ENCODE data around the gene SH3BP5. TPM values are rescaled to one million over a fixed set of nuclear protein-coding genes. Genes with fewer than 3 reads are reported as not detected.

The SH3BP5 gene
- total RNA-seq, 2 experiments from 2014 or later, result 15.1 to 31.3 TPM

DNA sequence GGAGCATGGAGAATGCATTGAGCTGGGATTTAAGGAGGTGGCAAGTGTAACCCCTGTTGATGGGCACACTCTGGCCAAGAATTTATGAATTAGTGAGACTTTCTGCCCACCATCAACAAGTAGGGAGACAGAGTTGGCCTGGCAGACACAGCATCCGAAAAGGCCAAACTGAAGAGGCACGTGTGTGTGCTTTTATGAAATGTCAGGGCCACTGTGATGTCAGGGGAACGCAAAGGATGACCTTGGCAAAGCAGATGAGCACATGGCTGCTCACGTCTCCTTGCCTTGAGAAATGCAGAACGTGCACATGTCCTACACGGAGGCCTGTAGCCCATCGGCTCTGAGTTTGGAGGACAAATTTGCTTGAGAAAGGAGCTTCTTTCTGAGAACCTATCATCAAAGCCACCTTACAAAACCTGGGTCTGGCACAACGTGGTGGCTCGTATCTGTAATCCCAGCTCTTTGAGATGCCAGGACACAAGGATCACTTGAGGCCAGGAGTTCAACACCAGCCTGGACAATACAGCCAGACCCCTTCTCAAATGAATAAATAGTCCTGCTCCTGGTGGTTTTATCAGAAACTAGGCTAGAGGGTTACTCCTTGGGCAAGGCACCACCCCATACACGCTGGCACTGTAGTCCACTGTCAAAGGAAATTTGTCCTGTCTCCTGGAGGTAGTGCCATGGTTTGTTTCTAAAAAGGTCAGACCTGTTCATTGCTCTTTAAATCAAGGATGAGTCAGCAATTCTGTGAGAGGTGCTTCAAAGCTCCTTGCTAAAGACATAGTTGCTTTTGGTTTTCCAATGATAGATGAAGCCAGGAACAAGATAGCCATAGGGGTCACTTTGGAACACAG, 941 bp upstream of the SH3BP5 start:
- Histone ChIP-seq H3K79me2 (ENCODE audit: insufficient read depth, low read depth, low read length) (peaks cover 21% of the 10 kb centered on the region; the same call in 1 of the 2 replicates), H3K4me1 (ENCODE audit: insufficient read depth, low read length, poor library complexity, severe bottlenecking) (peaks cover 42% of the 10 kb centered on the region), H3K9me3 (ENCODE audit: low read length) (no peaks in the 10 kb centered on the region), H3K4me3 (ENCODE audit: low read depth, low read length, poor library complexity, severe bottlenecking) (peak overlapping the region; percentile 88), H3K4me2 (ENCODE audit: low read length) (peak overlapping the region; percentile 83), H3K36me3 (ENCODE audit: insufficient read depth, low read length) (peaks cover 20% of the 10 kb centered on the region; the same call in 1 of the 2 replicates), H3K9me2 (ENCODE audit: insufficient read depth, low read length) (no peaks in the 10 kb centered on the region), H4K20me1 (ENCODE audit: insufficient read depth, low read length) (no peaks in the 10 kb centered on the region), H2AFZ (ENCODE audit: low read length) (peak overlapping the region; percentile 95), H3K27ac (ENCODE audit: low read depth, low read length, poor library complexity, severe bottlenecking) (no peak overlapping the region)
- ChIA-PET CTCF (ENCODE audit: unreplicated experiment) (interaction anchor here (0.7 to 1.2 kb wide), 8 partner anchors 11 to 109 kb away, joined by 3 to 10 read pairs (median 4); no protein-coding TSS in a partner anchor), POLR2A (interaction anchor here (0.6 to 3.9 kb wide), 11 partner anchors 9 to 65 kb away, joined by 3 to 30 read pairs (median 4); no protein-coding TSS in a partner anchor)
- BruUV-seq (replicated peaks), result no TSS peak
- intact Hi-C loops (cut with micrococcal nuclease; ENCODE audit: unreplicated experiment), result no loop called here
- no peak for DNase-seq (ENCODE audit: low spot score)
- TF ChIP-seq EZH2phosphoT487 (IDR thresholded peaks at IDR 0.05; ENCODE audit: borderline replicate concordance, low read depth, low read length), result no peak

DNA sequence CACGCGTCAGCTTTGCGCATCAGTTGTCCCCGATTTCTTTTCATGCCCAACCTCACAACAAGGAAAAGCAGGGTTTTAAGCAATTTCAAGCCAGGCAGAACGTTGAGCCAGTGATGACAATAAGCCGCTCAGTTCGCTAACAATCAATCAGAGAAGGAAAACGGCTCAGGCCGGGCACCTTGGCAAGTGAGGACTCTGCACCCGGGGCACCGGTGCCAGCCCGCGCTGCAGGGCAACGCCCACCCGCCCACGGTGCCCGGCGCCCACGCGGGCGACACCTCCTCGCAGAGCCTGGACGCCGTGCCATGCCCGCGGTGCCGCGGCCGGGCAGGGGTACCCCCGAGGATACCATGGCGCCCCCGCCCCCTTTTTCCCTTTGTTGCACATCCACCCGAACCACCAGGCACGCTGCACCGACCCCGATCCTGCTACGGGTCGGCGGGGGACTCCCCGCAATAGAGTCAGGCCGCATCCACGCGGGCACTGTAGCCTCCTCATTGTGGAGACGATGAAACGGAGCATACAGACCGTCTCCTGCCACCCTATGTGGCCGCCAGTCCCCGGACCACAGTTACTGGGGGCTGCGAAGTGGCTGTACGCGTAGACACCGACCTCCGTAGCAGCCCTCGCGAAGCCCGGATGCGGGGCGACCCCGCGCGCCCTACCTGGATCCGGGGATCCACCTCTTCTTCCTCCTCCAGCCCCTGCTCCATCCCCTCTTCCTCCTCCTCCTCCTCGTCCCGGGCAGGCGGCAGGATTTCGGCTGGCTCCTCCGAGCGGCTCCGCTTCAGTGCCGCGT, 581 bp downstream of the SH3BP5 start:
- BruUV-seq (replicated peaks), result no TSS peak
- H3K4me1 ChIP-seq (ENCODE audit: insufficient read depth, low read length, poor library complexity, severe bottlenecking), result peaks cover 53% of the 10 kb centered on the region
- peak overlapping the region; percentile 95 for H2AFZ ChIP-seq (ENCODE audit: low read length)
- peak overlapping the region; percentile 83 for H3K4me2 ChIP-seq (ENCODE audit: low read length)
- no peaks in the 10 kb centered on the region for H3K9me2 ChIP-seq (ENCODE audit: insufficient read depth, low read length)
- peaks cover 28% of the 10 kb centered on the region; the same call in 1 of the 2 replicates for H3K36me3 ChIP-seq (ENCODE audit: insufficient read depth, low read length)
- peak overlapping the region; percentile 88 for H3K4me3 ChIP-seq (ENCODE audit: low read depth, low read length, poor library complexity, severe bottlenecking)
- intact Hi-C loops (cut with micrococcal nuclease; ENCODE audit: unreplicated experiment), result loop anchor here (1.0 to 2.0 kb wide), 6 partner anchors 13 to 130 kb away; no protein-coding TSS in a partner anchor
- no peaks in the 10 kb centered on the region for H4K20me1 ChIP-seq (ENCODE audit: insufficient read depth, low read length)
- ChIA-PET CTCF (ENCODE audit: unreplicated experiment) (interaction anchor here (0.8 to 1.7 kb wide), 7 partner anchors 12 to 73 kb away, joined by 3 to 5 read pairs (median 3); no protein-coding TSS in a partner anchor), POLR2A (interaction anchor here (1.0 to 3.9 kb wide), 8 partner anchors 11 to 52 kb away, joined by 3 to 30 read pairs (median 8); no protein-coding TSS in a partner anchor)
- H3K79me2 ChIP-seq (ENCODE audit: insufficient read depth, low read depth, low read length), result peaks cover 21% of the 10 kb centered on the region; the same call in 1 of the 2 replicates
- TF ChIP-seq CTCF (conservative IDR thresholded peaks at IDR 0.05; ENCODE audit: low read length) (no peak), EZH2phosphoT487 (IDR thresholded peaks at IDR 0.05; ENCODE audit: borderline replicate concordance, low read depth, low read length) (no peak)
- DNase-seq (ENCODE audit: low spot score), result peak; percentile 52
- H3K9me3 ChIP-seq (ENCODE audit: low read length), result no peaks in the 10 kb centered on the region
- peak overlapping the region; percentile 24 for H3K27ac ChIP-seq (ENCODE audit: low read depth, low read length, poor library complexity, severe bottlenecking)
